ENCODE measurements around the gene CXCL16. TPM values are rescaled to one million over a fixed set of nuclear protein-coding genes. Genes with fewer than 3 reads are reported as not detected.

The CXCL16 gene
- total and polyA plus RNA-seq, 10 of the 15 experiments (the other 5 are each of a cell fraction or from before 2014, with no cell fraction given), result 0.15 to 2.2 (median 0.65) TPM

DNA sequence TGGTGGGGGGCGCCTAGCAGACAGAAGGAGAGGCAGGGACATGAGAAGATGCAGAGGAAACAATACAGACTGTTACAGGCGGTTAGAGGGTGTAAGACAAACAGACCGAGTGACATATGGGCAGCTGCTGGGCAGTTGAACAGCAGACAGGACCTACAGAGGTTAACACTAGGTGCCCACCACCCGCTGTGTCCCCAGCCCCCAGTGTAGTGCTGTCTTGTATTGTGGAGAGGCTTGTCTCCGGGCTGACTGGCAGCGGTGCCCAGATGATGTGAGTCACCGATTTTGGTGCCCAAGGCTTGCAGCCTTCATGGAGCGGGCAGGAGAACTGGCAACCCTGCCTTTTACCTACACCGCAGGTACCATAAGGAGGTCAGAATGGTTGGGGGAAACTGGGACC lies 2.4 kb upstream of the CXCL16 start:
- ATAC-seq (no peak), FAIRE-seq (no peak), DNase-seq (ENCODE audit: low read depth, low spot score) (no peak)
- no peak overlapping the region for H3K4me3 ChIP-seq
- H3K4me2 ChIP-seq (ENCODE audit: control insufficient read depth, insufficient read depth), result no peak overlapping the region
- intact Hi-C loops (cut with micrococcal nuclease; ENCODE audit: unreplicated experiment) (no loop called here), in situ Hi-C loops (cut with MboI) (no loop called here)
- ChIA-PET POLR2A (no interaction called here), SMC1A (ENCODE audit: uncharacterized antibody, unreplicated experiment) (no interaction called here), CTCF (no interaction called here), RAD21 (ENCODE audit: unreplicated experiment) (no interaction called here)
- no peak overlapping the region for H3K27ac ChIP-seq (ENCODE audit: control insufficient read depth, insufficient read depth)
- H3K9me3 ChIP-seq (replicated peaks; ENCODE audit: control insufficient read depth, insufficient read depth, low read length), result no peaks in the 10 kb centered on the region
- BruUV-seq (replicated peaks), result no TSS peak
- WGBS (ENCODE audit: insufficient coverage, insufficient replicate concordance, low lambda C conversion rate, missing lambda C conversion rate), result 61% methylated on average over 9 of the region's 9 CpGs
- H4K20me1 ChIP-seq (ENCODE audit: control insufficient read depth, insufficient read depth), result no peaks in the 10 kb centered on the region
- H3K36me3 ChIP-seq (ENCODE audit: control insufficient read depth in 2 of 2, insufficient read depth in 2 of 2, low read length in 1 of 2), result no peaks in the 10 kb centered on the region
- no peak overlapping the region for H2AFZ ChIP-seq (ENCODE audit: control insufficient read depth, low read depth, low read length)
- H3K27me3 ChIP-seq (replicated peaks in 1 of 2; ENCODE audit: control insufficient read depth in 2 of 2, insufficient read depth in 2 of 2, low read length in 1 of 2), result peaks cover 9 to 15% of the 10 kb centered on the region in 2 experiments
- no peak overlapping the region for H3K9ac ChIP-seq (ENCODE audit: control insufficient read depth, insufficient read depth, low read length)
- H3K79me2 ChIP-seq (ENCODE audit: control insufficient read depth, insufficient read depth, low read length), result no peaks in the 10 kb centered on the region
- TF ChIP-seq ELK1 (IDR thresholded peaks at IDR 0.05; ENCODE audit: low read depth, low read length) (no peak), FOS (IDR thresholded peaks at IDR 0.05; ENCODE audit: borderline replicate concordance, extremely low read depth, insufficient read length) (no peak), E2F8 (IDR thresholded peaks at IDR 0.05; ENCODE audit: low read depth, partially characterized antibody) (no peak), PKNOX1 (IDR thresholded peaks at IDR 0.05) (no peak), STAT3 (IDR thresholded peaks at IDR 0.05; ENCODE audit: low read depth, low read length) (no peak)
- TF ChIP-seq, protein P1, sequence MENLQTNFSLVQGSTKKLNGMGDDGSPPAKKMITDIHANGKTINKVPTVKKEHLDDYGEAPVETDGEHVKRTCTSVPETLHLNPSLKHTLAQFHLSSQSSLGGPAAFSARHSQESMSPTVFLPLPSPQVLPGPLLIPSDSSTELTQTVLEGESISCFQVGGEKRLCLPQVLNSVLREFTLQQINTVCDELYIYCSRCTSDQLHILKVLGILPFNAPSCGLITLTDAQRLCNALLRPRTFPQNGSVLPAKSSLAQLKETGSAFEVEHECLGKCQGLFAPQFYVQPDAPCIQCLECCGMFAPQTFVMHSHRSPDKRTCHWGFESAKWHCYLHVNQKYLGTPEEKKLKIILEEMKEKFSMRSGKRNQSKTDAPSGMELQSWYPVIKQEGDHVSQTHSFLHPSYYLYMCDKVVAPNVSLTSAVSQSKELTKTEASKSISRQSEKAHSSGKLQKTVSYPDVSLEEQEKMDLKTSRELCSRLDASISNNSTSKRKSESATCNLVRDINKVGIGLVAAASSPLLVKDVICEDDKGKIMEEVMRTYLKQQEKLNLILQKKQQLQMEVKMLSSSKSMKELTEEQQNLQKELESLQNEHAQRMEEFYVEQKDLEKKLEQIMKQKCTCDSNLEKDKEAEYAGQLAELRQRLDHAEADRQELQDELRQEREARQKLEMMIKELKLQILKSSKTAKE (IDR thresholded peaks at IDR 0.05; ENCODE audit: low read depth, poor library complexity, severe bottlenecking), result no peak
- H3K4me1 ChIP-seq (ENCODE audit: control insufficient read depth, insufficient read depth, low read length), result peaks cover 3% of the 10 kb centered on the region; the same call in 1 of the 2 replicates

Data from GM12878 (cell line).